Liver (tissue), 3 donors: Measurements from ENCODE around the gene FEZF2.

Source experiments
- ATF3 ChIP-seq: IDR thresholded peaks from 2 replicates; pipeline ENCODE4 v1.6.1; 2016; ENCODE audit warnings: antibody characterized with exemption
- CTCF ChIP-seq: fragments of 150-350 bp; IDR thresholded peaks from 2 replicates; pipeline ENCODE4 v1.5.1; 2017; ENCODE audit warnings: improper control_type of control experiment, low read depth, low read length; ENCODE audit not compliant: missing input control
- FOXA1 ChIP-seq: IDR thresholded peaks from 2 replicates; pipeline ENCODE4 v1.6.1; 2016; ENCODE audit warnings: antibody characterized with exemption
- JUND ChIP-seq, 2 donors: IDR thresholded peaks; 2 replicates each; pipeline ENCODE4 v1.6.1; 2016; ENCODE audit warnings: antibody characterized with exemption in 2 of 2
- YY1 ChIP-seq: IDR thresholded peaks from 2 replicates; pipeline ENCODE4 v1.6.1; 2016; ENCODE audit warnings: antibody characterized with exemption, mild to moderate bottlenecking
- donor health status: healthy.
- donor health status: healthy.

- TF ChIP-seq CTCF (no peak), JUND (IDR thresholded peaks at IDR 0.05) (no peak), ATF3 (no peak), YY1 (no peak), FOXA1 (no peak)
Observed at GRCh38 chr3:62376454-62376720, 3.0 kb upstream of the FEZF2 start.
